SU-DHL-6 (cell line): ENCODE data around the gene TUBB3.

Source experiments
- CTCF ChIP-seq: fragments of 200-600 bp; sonication (generic); IDR thresholded peaks from one replicate; pipeline ENCODE4 v1.5.1; 2017; ENCODE audit warnings: antibody characterized with exemption, mild to moderate bottlenecking, low read length, moderate library complexity; ENCODE audit not compliant: insufficient read depth, poor library complexity, severe bottlenecking
- EZH2phosphoT487 ChIP-seq: fragments of 200-600 bp; sonication (generic), shearing (Covaris generic); conservative IDR thresholded peaks from 2 replicates; pipeline ENCODE4 v1.6.1; 2018; ENCODE audit warnings: mild to moderate bottlenecking, antibody characterized with exemption, low read length, moderate library complexity, mixed read lengths

GRCh38 chr16:89902980-89903379 lies 20.2 kb upstream of the TUBB3 start:
- TF ChIP-seq CTCF, result no peak
- no peak for TF ChIP-seq EZH2phosphoT487
